HFF-Myc (cell line): ENCODE measurements around the gene ARHGEF10L.

Experiments used
- DNase-seq: peaks from one replicate; pipeline ENCODE4 v3.0.0-alpha.2; 2011; ENCODE audit warnings: low read depth; ENCODE audit errors: extremely low read depth
- H3K4me3 ChIP-seq: replicated peaks from 2 replicates; pipeline ENCODE4 v1.5.1; 2011; ENCODE audit warnings: low read depth, mild to moderate bottlenecking, control low read depth, low read length
- CTCF ChIP-seq: IDR thresholded peaks from 2 replicates; pipeline ENCODE4 v1.5.1; 2012; ENCODE audit warnings: mild to moderate bottlenecking, low read depth, low read length, control low read depth; ENCODE audit errors: missing control alignments

The ARHGEF10L gene

GRCh38 chr1:17599291-17599953 is 59.9 kb downstream of the ARHGEF10L start:
- no peak for TF ChIP-seq CTCF
- DNase-seq, result no peak
- no peak overlapping the region for H3K4me3 ChIP-seq

GRCh38 chr1:17599954-17600300 is 60.4 kb downstream of the ARHGEF10L start:
- H3K4me3 ChIP-seq, result no peak overlapping the region
- TF ChIP-seq CTCF, result no peak
- no peak for DNase-seq

- no peak for DNase-seq
- no peak for TF ChIP-seq CTCF
- H3K4me3 ChIP-seq, result no peak overlapping the region
Measured at GRCh38 chr1:17600321-17600720, 60.8 kb downstream of the ARHGEF10L start.

GRCh38 chr1:17601643-17602382 is 62.3 kb downstream of the ARHGEF10L start:
- DNase-seq, result no peak
- TF ChIP-seq CTCF, result no peak
- no peak overlapping the region for H3K4me3 ChIP-seq

- no peak for DNase-seq
- no peak for TF ChIP-seq CTCF
- H3K4me3 ChIP-seq, result no peak overlapping the region
Measured at GRCh38 chr1:17603091-17603841, 63.8 kb downstream of the ARHGEF10L start.

- no peak for DNase-seq
- H3K4me3 ChIP-seq, result no peak overlapping the region
- no peak for TF ChIP-seq CTCF
Measured at GRCh38 chr1:17605582-17606344, 66.3 kb downstream of the ARHGEF10L start.
